DMS 273 treated with DMSO at 0.1 percent for 48 hours (cell line): ENCODE data around the gene PRKCA.
"Not testable (repeated sequence)": the region's sequence is repeated elsewhere in the genome, so short reads cannot be mapped to it uniquely, and the experiment has no call there.

Source experiments
- DNase-seq: peaks from one replicate; lab custom pipeline; 2025; lab: John Stamatoyannopoulos, UW

The PRKCA gene

GRCh38 chr17:66684261-66684660 lies 381.8 kb downstream of the PRKCA start:
- peak; percentile 17 for DNase-seq

GRCh38 chr17:66684731-66685130 lies 382.3 kb downstream of the PRKCA start:
- DNase-seq, result no peak

GRCh38 chr17:66686601-66687000 lies 384.2 kb downstream of the PRKCA start:
- DNase-seq, result no peak

GRCh38 chr17:66687570-66688284 lies 385.3 kb downstream of the PRKCA start:
- no peak for DNase-seq

- DNase-seq, result no peak
These were observed 386.8 kb downstream of the PRKCA start for GRCh38 chr17:66689221-66689620.

GRCh38 chr17:66690166-66690565 lies 387.8 kb downstream of the PRKCA start:
- no peak for DNase-seq

- no peak for DNase-seq
These were observed 389.4 kb downstream of the PRKCA start for GRCh38 chr17:66691644-66692420.

GRCh38 chr17:66692421-66692690 lies 389.9 kb downstream of the PRKCA start:
- DNase-seq, result no peak

- no peak for DNase-seq
These were observed 392.7 kb downstream of the PRKCA start for GRCh38 chr17:66695098-66695497.

GRCh38 chr17:66698270-66698669 lies 395.9 kb downstream of the PRKCA start:
- no peak for DNase-seq

GRCh38 chr17:66701462-66701861 lies 399.0 kb downstream of the PRKCA start:
- DNase-seq, result no peak

GRCh38 chr17:66702106-66702936 lies 399.9 kb downstream of the PRKCA start:
- no peak for DNase-seq

GRCh38 chr17:66704858-66705520 lies 402.6 kb downstream of the PRKCA start:
- no peak for DNase-seq

- no peak for DNase-seq
These were observed 404.5 kb downstream of the PRKCA start for GRCh38 chr17:66706851-66707450.

- no peak for DNase-seq
These were observed 409.0 kb downstream of the PRKCA start for GRCh38 chr17:66711401-66711800.

- DNase-seq, result no peak
These were observed 409.5 kb downstream of the PRKCA start for GRCh38 chr17:66711881-66712321.

- DNase-seq, result no peak
These were observed 410.0 kb downstream of the PRKCA start for GRCh38 chr17:66712453-66712852.

- DNase-seq, result not testable (repeated sequence)
These were observed 410.7 kb downstream of the PRKCA start for GRCh38 chr17:66713021-66713532.

GRCh38 chr17:66713533-66714042 lies 411.2 kb downstream of the PRKCA start:
- no peak for DNase-seq

GRCh38 chr17:66714046-66715023 lies 411.9 kb downstream of the PRKCA start:
- DNase-seq, result no peak
